Naive B cell (primary cell): ENCODE results near the gene ZNF337. TPM values are rescaled to one million over a fixed set of nuclear protein-coding genes. Genes with fewer than 3 reads are reported as not detected.
"Not testable (repeated sequence)": the region's sequence is repeated elsewhere in the genome, so short reads cannot be mapped to it uniquely, and the experiment has no call there.

Experiments used
- ATAC-seq, 2 donors: fragments of 150-1000 bp; cut with Tn5 transposase; 2 replicates each; pipeline ENCODE4 v1.10.0; 2021; ENCODE audit warnings: low read depth in 2 of 2, mild to moderate bottlenecking in 2 of 2, moderate library complexity in 2 of 2
- DNase-seq: peaks from one replicate; pipeline ENCODE4 v3.0.0; 2022
- H3K27ac Mint-ChIP-seq, 6 donors: one replicate each; pipeline ENCODE4 v1.8.0; 2020 to 2022; ENCODE audit warnings: mild to moderate bottlenecking in 6 of 6, mixed read lengths in 6 of 6, moderate library complexity in 5 of 6, inconsistent platforms in 2 of 6
- H3K27me3 Mint-ChIP-seq, 3 donors: one replicate each; pipeline ENCODE4 v1.8.0; 2021 to 2022; ENCODE audit warnings: mixed read lengths in 3 of 3, mild to moderate bottlenecking in 1 of 3
- H3K36me3 Mint-ChIP-seq, 2 donors: one replicate each; pipeline ENCODE4 v1.8.0; 2020 to 2022; ENCODE audit warnings: mixed read lengths in 2 of 2, inconsistent platforms in 1 of 2, mild to moderate bottlenecking in 1 of 2
- H3K4me1 Mint-ChIP-seq, 3 donors: one replicate each; pipeline ENCODE4 v1.8.0; 2020 to 2022; ENCODE audit warnings: mixed read lengths in 3 of 3, inconsistent platforms in 1 of 3, mild to moderate bottlenecking in 1 of 3, moderate library complexity in 1 of 3
- H3K4me3 Mint-ChIP-seq, 8 donors: one replicate each; pipeline ENCODE4 v1.8.0; 2020 to 2022; ENCODE audit warnings: mild to moderate bottlenecking in 8 of 8, mixed read lengths in 8 of 8, moderate library complexity in 8 of 8, inconsistent platforms in 2 of 8
- H3K9me3 Mint-ChIP-seq, 7 donors: one replicate each; pipeline ENCODE4 v1.8.0; 2020 to 2022; ENCODE audit warnings: mixed read lengths in 7 of 7, mild to moderate bottlenecking in 5 of 7, inconsistent platforms in 2 of 7, moderate library complexity in 1 of 7
- polyA plus RNA-seq, 6 donors: library from polyadenylated mRNA; unstranded; fragments of 300-500 nt; fragmentation: Illumina TruSeq; gene quantifications; one replicate each; pipeline ENCODE4 v1.2.3, GENCODE V29; 2021; ENCODE audit warnings: low read depth in 6 of 6

Gene ZNF337
- polyA plus RNA-seq, 6 donors from 2014 or later: 0.77 to 10.0 (median 7.8) TPM

GRCh38 chr20:25644814-25645213 is 51.8 kb downstream of the ZNF337 start:
- H3K27me3 Mint-ChIP-seq: no peaks in the 10 kb centered on the region
- ATAC-seq: no peak

GRCh38 chr20:25643716-25644115 is 52.9 kb downstream of the ZNF337 start:
- no peak overlapping the region for H3K4me3 Mint-ChIP-seq
- no peaks in the 10 kb centered on the region for H3K27me3 Mint-ChIP-seq
- peaks cover 8 to 12% of the 10 kb centered on the region in 2 donors for H3K36me3 Mint-ChIP-seq
- ATAC-seq: no peak
- peaks cover 0 to 4% (median 1%) of the 10 kb centered on the region in 7 donors for H3K9me3 Mint-ChIP-seq
- DNase-seq: no peak
- H3K27ac Mint-ChIP-seq: no peak overlapping the region
- H3K4me1 Mint-ChIP-seq: no peaks in the 10 kb centered on the region

More at GRCh38 chr20:25644814-25645213, 51.8 kb downstream of the ZNF337 start:
- no peak for DNase-seq
- peaks cover 0 to 4% (median 1%) of the 10 kb centered on the region in 7 donors for H3K9me3 Mint-ChIP-seq
- no peak overlapping the region for H3K27ac Mint-ChIP-seq
- no peaks in the 10 kb centered on the region for H3K4me1 Mint-ChIP-seq
- no peak overlapping the region for H3K4me3 Mint-ChIP-seq
- peaks cover 8 to 12% of the 10 kb centered on the region in 2 donors for H3K36me3 Mint-ChIP-seq

DNA sequence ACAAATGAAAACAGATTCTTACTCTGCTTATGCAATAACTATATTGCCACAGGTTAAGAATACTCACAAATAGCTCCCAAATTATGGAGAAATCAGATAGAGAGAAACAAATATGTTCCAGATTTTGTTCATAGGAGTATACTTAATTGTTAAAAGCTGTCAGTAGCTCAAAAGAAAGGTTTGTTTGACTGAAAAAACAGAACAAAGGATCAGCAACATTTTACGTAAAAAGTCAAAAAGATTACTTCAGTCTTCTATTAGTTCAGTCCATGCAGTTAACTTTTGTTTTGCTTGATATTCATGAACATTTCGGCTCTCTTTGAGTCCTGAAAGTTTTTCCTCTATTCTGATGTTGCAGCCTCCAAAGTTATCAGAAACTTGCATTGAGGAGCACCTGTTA is 59.4 kb downstream of the ZNF337 start:
- ATAC-seq (no peak), DNase-seq (no peak)
- no peaks in the 10 kb centered on the region for H3K27me3 Mint-ChIP-seq
- no peak overlapping the region for H3K4me3 Mint-ChIP-seq
- peaks cover 18 to 27% of the 10 kb centered on the region in 2 donors for H3K36me3 Mint-ChIP-seq
- no peaks in the 10 kb centered on the region for H3K4me1 Mint-ChIP-seq
- H3K9me3 Mint-ChIP-seq: peaks cover 3 to 19% (median 11%) of the 10 kb centered on the region in 7 donors
- H3K27ac Mint-ChIP-seq: no peak overlapping the region

DNA sequence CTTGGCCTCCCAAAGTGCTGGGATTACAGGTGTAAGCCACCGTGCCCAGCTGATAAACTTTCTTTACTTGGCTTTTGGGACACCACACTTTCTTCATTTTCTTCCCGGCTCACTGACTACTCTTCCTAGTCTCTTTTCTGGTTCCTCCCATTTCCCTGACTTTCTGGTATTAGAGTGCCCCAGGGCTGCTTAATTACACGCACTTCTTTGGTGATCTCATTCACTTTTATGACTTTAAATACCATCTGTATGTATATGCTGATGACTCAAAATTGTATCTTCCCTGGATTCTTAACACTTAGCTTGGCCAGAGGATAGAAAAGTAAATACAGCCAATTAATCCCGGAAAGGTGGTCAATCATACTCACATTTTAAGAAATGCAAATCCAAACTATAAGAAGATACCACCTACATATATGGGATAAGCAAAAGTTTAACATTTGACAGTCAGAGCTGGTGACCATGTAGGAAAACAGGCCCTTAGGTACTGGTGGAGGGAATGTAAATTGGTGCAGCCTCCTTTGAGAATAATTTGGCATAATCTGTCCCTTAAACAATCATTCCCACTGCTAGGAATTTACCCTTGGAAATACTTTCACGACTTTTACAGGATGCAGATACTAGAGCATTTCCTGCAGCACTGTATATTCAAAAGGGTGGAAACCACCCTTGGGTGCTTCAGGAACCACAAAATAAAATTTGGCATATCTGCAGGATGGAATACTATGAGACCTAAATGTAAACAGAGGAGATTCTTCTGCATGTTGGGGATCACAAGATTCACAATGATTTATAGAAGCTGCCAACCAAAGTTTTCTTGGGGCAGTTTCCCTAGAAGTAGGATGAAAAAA is 63.5 kb downstream of the ZNF337 start:
- no peak overlapping the region for H3K4me3 Mint-ChIP-seq
- no peak overlapping the region for H3K27ac Mint-ChIP-seq
- H3K36me3 Mint-ChIP-seq: peaks cover 18 to 27% of the 10 kb centered on the region in 2 donors
- H3K9me3 Mint-ChIP-seq: peaks cover 3 to 21% (median 11%) of the 10 kb centered on the region in 7 donors
- no peak for ATAC-seq
- H3K4me1 Mint-ChIP-seq: no peaks in the 10 kb centered on the region
- no peak for DNase-seq
- no peaks in the 10 kb centered on the region for H3K27me3 Mint-ChIP-seq

DNA sequence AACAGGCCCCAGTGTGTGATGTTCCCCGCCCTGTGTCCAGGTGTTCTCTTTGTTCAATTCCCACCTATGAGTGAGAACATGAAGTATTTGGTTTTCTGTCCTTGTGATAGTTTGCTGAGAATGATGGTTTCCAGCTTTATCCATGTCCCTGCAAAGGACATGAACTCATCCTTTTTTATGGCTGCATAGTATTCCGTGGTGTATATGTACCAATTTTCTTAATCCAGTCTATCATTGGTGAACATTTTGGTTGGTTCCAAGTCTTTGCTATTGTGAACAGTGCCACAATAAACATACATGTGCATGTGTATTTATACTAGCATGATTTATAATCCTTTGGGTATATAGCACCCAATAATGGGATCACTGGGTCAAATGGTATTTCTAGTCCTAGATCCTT is 66.0 kb downstream of the ZNF337 start:
- H3K9me3 Mint-ChIP-seq: peaks cover 0 to 12% (median 6%) of the 10 kb centered on the region in 7 donors
- not testable (repeated sequence) for H3K4me3 Mint-ChIP-seq, H3K27me3 Mint-ChIP-seq, H3K27ac Mint-ChIP-seq, ATAC-seq, H3K4me1 Mint-ChIP-seq, DNase-seq
- peaks cover 13 to 16% of the 10 kb centered on the region in 2 donors for H3K36me3 Mint-ChIP-seq

DNA sequence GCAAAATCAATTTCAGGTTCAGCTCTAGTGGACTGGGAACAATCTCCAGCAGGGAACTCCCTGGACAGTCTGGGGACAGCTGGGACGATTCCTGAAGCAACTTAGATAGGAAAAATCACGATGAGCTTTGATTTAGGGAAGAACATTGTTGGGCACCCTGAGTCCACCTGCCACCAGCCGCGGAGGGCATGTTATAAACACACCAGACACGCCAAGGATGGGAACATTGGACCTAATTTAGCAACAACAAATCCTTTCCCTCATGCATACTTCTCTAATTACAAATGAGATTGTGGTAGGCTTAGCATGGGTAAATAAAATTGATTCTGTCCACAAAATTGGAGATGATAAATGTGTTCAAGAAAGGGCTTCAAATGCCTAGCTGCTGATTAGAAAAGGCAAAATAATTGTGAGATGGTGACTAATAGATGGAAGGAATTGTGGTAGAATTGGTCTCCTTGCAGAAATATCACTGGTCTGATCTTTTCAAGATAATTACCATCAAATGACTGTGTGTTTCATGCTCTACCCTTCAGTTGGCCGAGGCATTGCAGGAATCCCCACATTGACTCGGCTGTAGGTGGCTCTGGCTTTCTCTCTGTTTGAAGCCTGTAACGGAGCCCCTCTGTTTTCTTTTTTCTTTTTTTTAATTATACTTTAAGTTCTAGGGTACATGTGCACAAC is 66.7 kb downstream of the ZNF337 start:
- Mint-ChIP-seq H3K27me3 (no peaks in the 10 kb centered on the region), H3K27ac (peak overlapping the region in 1 of 6 donors; percentile 27), H3K4me1 (no peaks in the 10 kb centered on the region)

GRCh38 chr20:25626779-25627178 is 69.9 kb downstream of the ZNF337 start:
- H3K4me1 Mint-ChIP-seq: peaks cover 8 to 25% (median 14%) of the 10 kb centered on the region in 3 donors
- ATAC-seq (no peak), DNase-seq (no peak)
- peaks cover 0 to 5% of the 10 kb centered on the region in 2 donors for H3K36me3 Mint-ChIP-seq
- peaks cover 0 to 12% (median 6%) of the 10 kb centered on the region in 7 donors for H3K9me3 Mint-ChIP-seq
- H3K27me3 Mint-ChIP-seq: no peaks in the 10 kb centered on the region
- peak overlapping the region in 1 of 8 donors; percentile 95 for H3K4me3 Mint-ChIP-seq
- H3K27ac Mint-ChIP-seq: peak overlapping the region in 2 of 6 donors; percentile 29 to 39

More for the DNA sequence above, 66.7 kb downstream of the ZNF337 start:
- DNase-seq (no peak), ATAC-seq (no peak)
- Mint-ChIP-seq H3K9me3 (peaks cover 0 to 12% (median 6%) of the 10 kb centered on the region in 7 donors), H3K4me3 (no peak overlapping the region), H3K36me3 (peaks cover 9 to 12% of the 10 kb centered on the region in 2 donors)

GRCh38 chr20:25624500-25624939 is 72.1 kb downstream of the ZNF337 start:
- H3K4me1 Mint-ChIP-seq: peaks cover 15 to 33% (median 23%) of the 10 kb centered on the region in 3 donors
- peak overlapping the region in 5 of 6 donors; percentile 88 to 97 (median 95) for H3K27ac Mint-ChIP-seq
- no peak for DNase-seq
- H3K4me3 Mint-ChIP-seq: peak overlapping the region; percentile 87 to 98 (median 96)
- H3K27me3 Mint-ChIP-seq: no peaks in the 10 kb centered on the region
- ATAC-seq: no peak
- H3K36me3 Mint-ChIP-seq: peaks cover 0 to 5% of the 10 kb centered on the region in 2 donors
- peaks cover 0 to 8% (median 3%) of the 10 kb centered on the region in 7 donors for H3K9me3 Mint-ChIP-seq

Other genes starting within 250 kb of the ZNF337 start
- gene NINL, start 111.3 kb downstream of the ZNF337 start, polyA plus RNA-seq: under 1 TPM in 4 of 6 donors, not detected in 2; 0.08 to 0.65 (median 0.38) TPM
- 1 to 10 TPM in 4 of 6 donors, under 1 TPM in 2; 0.60 to 1.9 (median 1.3) TPM for gene NANP, start 72.8 kb downstream of the ZNF337 start, polyA plus RNA-seq